Measurements from ENCODE around the gene CLDN14.
A peak's percentile ranks its signal among the peaks of the same experiment; 100 is the strongest.

CLDN14 gene

GRCh38 chr21:36479415-36480402 lies at the start of gene CLDN14:
CLDN14 (minus strand) TSS chr21:36480122; CDS start chr21:36461695, 18,427 bp downstream.
- DNase-seq (ENCODE audit: low spot score) = no peak

GRCh38 chr21:36528716-36529115 lies 48.8 kb upstream of the CLDN14 start:
- no peak for DNase-seq (ENCODE audit: low spot score)

GRCh38 chr21:36527317-36527716 lies 47.4 kb upstream of the CLDN14 start:
- no peak for DNase-seq (ENCODE audit: low spot score)

GRCh38 chr21:36526104-36526503 lies 46.2 kb upstream of the CLDN14 start:
- DNase-seq (ENCODE audit: low spot score) = no peak

- no peak for DNase-seq (ENCODE audit: low spot score)
Observed at GRCh38 chr21:36524477-36524876, 44.6 kb upstream of the CLDN14 start.

GRCh38 chr21:36522219-36522808 lies 42.4 kb upstream of the CLDN14 start:
- no peak for DNase-seq (ENCODE audit: low spot score)

GRCh38 chr21:36518883-36519492 lies 39.1 kb upstream of the CLDN14 start:
- DNase-seq (ENCODE audit: low spot score) = no peak

- DNase-seq (ENCODE audit: low spot score) = no peak
Observed at GRCh38 chr21:36517366-36518075, 37.6 kb upstream of the CLDN14 start.

- DNase-seq (ENCODE audit: low spot score) = no peak
Observed at GRCh38 chr21:36516281-36516680, 36.4 kb upstream of the CLDN14 start.

- no peak for DNase-seq (ENCODE audit: low spot score)
Observed at GRCh38 chr21:36513430-36513829, 33.5 kb upstream of the CLDN14 start.

GRCh38 chr21:36512971-36513370 lies 33.0 kb upstream of the CLDN14 start:
- no peak for DNase-seq (ENCODE audit: low spot score)

GRCh38 chr21:36511484-36512220 lies 31.7 kb upstream of the CLDN14 start:
- no peak for DNase-seq (ENCODE audit: low spot score)

GRCh38 chr21:36510911-36511310 lies 31.0 kb upstream of the CLDN14 start:
- no peak for DNase-seq (ENCODE audit: low spot score)

- no peak for DNase-seq (ENCODE audit: low spot score)
Observed at GRCh38 chr21:36509973-36510664, 30.2 kb upstream of the CLDN14 start.

GRCh38 chr21:36508948-36509347 lies 29.0 kb upstream of the CLDN14 start:
- no peak for DNase-seq (ENCODE audit: low spot score)

GRCh38 chr21:36507397-36508018 lies 27.6 kb upstream of the CLDN14 start:
- no peak for DNase-seq (ENCODE audit: low spot score)

GRCh38 chr21:36506482-36506881 lies 26.6 kb upstream of the CLDN14 start:
- no peak for DNase-seq (ENCODE audit: low spot score)

GRCh38 chr21:36504067-36505058 lies 24.4 kb upstream of the CLDN14 start:
- DNase-seq (ENCODE audit: low spot score) = peak; percentile 54

GRCh38 chr21:36502365-36502764 lies 22.4 kb upstream of the CLDN14 start:
- no peak for DNase-seq (ENCODE audit: low spot score)
